Smooth muscle cell (in vitro differentiated cells): ENCODE data around the gene MADCAM1. TPM values are rescaled to one million over a fixed set of nuclear protein-coding genes. Genes with fewer than 3 reads are reported as not detected.

Source experiments
- DNase-seq: peaks from one replicate; lab custom pipeline; 2025; ENCODE audit not compliant: unreplicated experiment; lab: John Stamatoyannopoulos, UW
- H2AFZ ChIP-seq: fragments of 200-600 bp; sonication (generic); 2 replicates; pipeline ENCODE4 v1.6.0; 2016; ENCODE audit warnings: antibody characterized with exemption, low read depth, mild to moderate bottlenecking
- H3F3A ChIP-seq: fragments of 200-600 bp; sonication (generic); 2 replicates; pipeline ENCODE4 v1.6.0; 2017; ENCODE audit warnings: antibody characterized with exemption, low read depth
- H3K27ac ChIP-seq: fragments of 200-600 bp; sonication (generic); 2 replicates; pipeline ENCODE4 v1.5.1; 2016; ENCODE audit warnings: low read depth, mild to moderate bottlenecking
- H3K27me3 ChIP-seq: fragments of 200-600 bp; sonication (generic); 2 replicates; pipeline ENCODE4 v1.6.1; 2016; ENCODE audit warnings: low read depth, mild to moderate bottlenecking
- H3K36me3 ChIP-seq: fragments of 200-600 bp; sonication (generic); 2 replicates; pipeline ENCODE4 v1.5.1; 2016; ENCODE audit warnings: low read depth
- H3K4me1 ChIP-seq: fragments of 200-600 bp; sonication (generic); 2 replicates; pipeline ENCODE4 v1.5.1; 2016; ENCODE audit warnings: low read depth
- H3K4me2 ChIP-seq: fragments of 200-600 bp; sonication (generic); 2 replicates; pipeline ENCODE4 v1.6.0; 2016; ENCODE audit warnings: mild to moderate bottlenecking
- H3K4me3 ChIP-seq: fragments of 200-600 bp; sonication (generic); 2 replicates; pipeline ENCODE4 v1.5.1; 2016; ENCODE audit warnings: mild to moderate bottlenecking
- H3K79me2 ChIP-seq: fragments of 200-600 bp; sonication (generic); 2 replicates; pipeline ENCODE4 v1.6.0; 2016; ENCODE audit warnings: low read depth, mild to moderate bottlenecking
- H3K9ac ChIP-seq: fragments of 200-600 bp; sonication (generic); 2 replicates; pipeline ENCODE4 v1.6.0; 2016; ENCODE audit warnings: low read depth
- H3K9me3 ChIP-seq: fragments of 200-600 bp; sonication (generic); replicated peaks from 2 replicates; pipeline ENCODE4 v1.5.1; 2016; ENCODE audit warnings: low read depth
- H4K20me1 ChIP-seq: fragments of 200-600 bp; sonication (generic); 2 replicates; pipeline ENCODE4 v1.6.0; 2016; ENCODE audit warnings: low read depth
- WGBS: methylation state at CpG from one replicate; pipeline ENCODE4 v1.1.7; 2016; ENCODE audit warnings: low lambda C conversion rate; 5-methylcytosine and 5-hydroxymethylcytosine counted together
- polyA plus RNA-seq: library from polyadenylated mRNA; unstranded; fragments of >200 nt; fragmentation: Nextera tagmentation; extraction: Ambion mirVana; gene quantifications from 2 replicates; pipeline ENCODE4 v1.2.1, GENCODE V29; 2016
- total RNA-seq: library from RNA; depleted of rRNA; stranded (reverse); fragments of >200 nt; gene quantifications from 2 replicates; pipeline ENCODE4 v1.2.3, GENCODE V29; 2014
- TF ChIP-seq, protein P1 (sequence below): fragments of 200-600 bp; sonication (generic); IDR thresholded peaks from 2 replicates; pipeline ENCODE4 v1.5.1; 2017; ENCODE audit warnings: borderline replicate concordance, mild to moderate bottlenecking, antibody characterized with exemption; ENCODE audit not compliant: insufficient read depth, poor library complexity, severe bottlenecking

The MADCAM1 gene
- total and polyA plus RNA-seq, 2 experiments from 2014 or later = not detected

DNA sequence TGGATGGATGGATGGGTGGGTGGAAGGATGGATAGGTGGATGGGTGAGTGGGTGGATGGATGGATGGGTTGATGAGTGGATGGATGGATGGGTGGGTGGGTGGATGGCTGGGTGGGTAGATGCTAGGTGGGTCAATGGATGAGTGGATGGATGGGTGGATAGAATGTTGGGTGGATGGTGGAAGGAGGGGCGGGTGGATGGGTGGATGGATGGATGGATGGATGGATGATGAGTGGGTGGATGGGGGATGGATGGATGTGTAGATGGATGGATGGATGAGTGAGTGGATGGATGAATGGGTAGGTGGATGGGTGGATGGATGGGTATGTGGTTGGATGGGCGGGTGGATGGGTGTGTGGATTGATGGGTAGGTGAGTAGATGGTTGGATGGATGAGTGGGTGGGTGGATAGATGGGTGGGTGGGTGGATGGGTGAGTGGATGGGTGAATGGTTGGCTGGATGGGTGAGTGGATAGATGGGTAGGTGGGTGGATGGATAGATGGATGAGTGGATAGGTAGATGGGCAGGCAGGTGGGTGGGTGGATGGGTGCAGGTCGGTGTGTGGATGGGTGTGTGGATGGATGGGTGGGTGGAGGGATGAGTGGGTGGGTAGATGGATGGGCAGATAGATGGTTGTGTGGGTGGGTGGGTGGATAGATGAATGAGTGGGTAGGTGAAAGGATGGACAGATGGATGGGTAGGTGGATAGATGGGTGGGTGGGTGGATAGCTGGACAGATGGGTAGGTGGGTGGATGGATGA lies 31.1 kb upstream of the MADCAM1 start:
- H3K27me3 ChIP-seq = no peaks in the 10 kb centered on the region
- no peaks in the 10 kb centered on the region for H4K20me1 ChIP-seq
- H3K4me1 ChIP-seq = no peaks in the 10 kb centered on the region
- no peak overlapping the region for H3K9ac ChIP-seq
- H3K36me3 ChIP-seq = no peaks in the 10 kb centered on the region
- 90% methylated on average over 1 of the region's 3 CpGs for WGBS
- H3K4me2 ChIP-seq = no peak overlapping the region
- no peaks in the 10 kb centered on the region for H3K79me2 ChIP-seq
- no peak overlapping the region for H3K27ac ChIP-seq
- no peak overlapping the region for H3K4me3 ChIP-seq
- TF ChIP-seq, protein P1, sequence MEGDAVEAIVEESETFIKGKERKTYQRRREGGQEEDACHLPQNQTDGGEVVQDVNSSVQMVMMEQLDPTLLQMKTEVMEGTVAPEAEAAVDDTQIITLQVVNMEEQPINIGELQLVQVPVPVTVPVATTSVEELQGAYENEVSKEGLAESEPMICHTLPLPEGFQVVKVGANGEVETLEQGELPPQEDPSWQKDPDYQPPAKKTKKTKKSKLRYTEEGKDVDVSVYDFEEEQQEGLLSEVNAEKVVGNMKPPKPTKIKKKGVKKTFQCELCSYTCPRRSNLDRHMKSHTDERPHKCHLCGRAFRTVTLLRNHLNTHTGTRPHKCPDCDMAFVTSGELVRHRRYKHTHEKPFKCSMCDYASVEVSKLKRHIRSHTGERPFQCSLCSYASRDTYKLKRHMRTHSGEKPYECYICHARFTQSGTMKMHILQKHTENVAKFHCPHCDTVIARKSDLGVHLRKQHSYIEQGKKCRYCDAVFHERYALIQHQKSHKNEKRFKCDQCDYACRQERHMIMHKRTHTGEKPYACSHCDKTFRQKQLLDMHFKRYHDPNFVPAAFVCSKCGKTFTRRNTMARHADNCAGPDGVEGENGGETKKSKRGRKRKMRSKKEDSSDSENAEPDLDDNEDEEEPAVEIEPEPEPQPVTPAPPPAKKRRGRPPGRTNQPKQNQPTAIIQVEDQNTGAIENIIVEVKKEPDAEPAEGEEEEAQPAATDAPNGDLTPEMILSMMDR = no peak
- H3K9me3 ChIP-seq = no peaks in the 10 kb centered on the region
- H3F3A ChIP-seq = no peaks in the 10 kb centered on the region
- H2AFZ ChIP-seq = no peak overlapping the region
- no peak for DNase-seq

DNA sequence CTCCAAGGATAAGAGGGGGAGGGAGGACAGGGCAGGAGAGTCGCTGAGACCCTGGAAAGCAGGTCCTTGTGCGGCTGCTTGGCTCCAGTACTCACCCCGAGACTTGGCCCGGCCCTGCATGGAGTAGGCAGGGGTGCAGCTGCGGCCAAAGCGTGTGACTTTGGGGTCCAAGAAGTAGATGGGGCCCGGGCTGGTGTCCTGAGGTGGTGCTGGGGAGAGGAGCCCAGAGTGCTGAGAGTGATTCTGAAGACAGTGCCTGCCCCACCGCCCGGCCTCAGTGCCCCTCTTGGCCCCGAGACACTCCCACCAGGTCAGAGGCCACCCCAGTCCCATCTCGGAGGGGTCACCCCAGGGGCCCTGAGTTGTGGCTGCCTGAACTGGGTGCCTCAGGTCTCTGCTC lies 28.7 kb upstream of the MADCAM1 start:
- Histone ChIP-seq H3K27me3 (no peaks in the 10 kb centered on the region), H3K4me3 (no peak overlapping the region), H3K4me2 (no peak overlapping the region), H3K4me1 (no peaks in the 10 kb centered on the region), H3K9me3 (no peaks in the 10 kb centered on the region), H3K36me3 (no peaks in the 10 kb centered on the region), H3K27ac (no peak overlapping the region), H3K79me2 (no peaks in the 10 kb centered on the region), H3F3A (no peaks in the 10 kb centered on the region), H2AFZ (no peak overlapping the region), H3K9ac (no peak overlapping the region), H4K20me1 (no peaks in the 10 kb centered on the region)
- TF ChIP-seq, protein P1 = no peak
- WGBS = 87% methylated on average over 9 of the region's 11 CpGs
- DNase-seq = no peak

DNA sequence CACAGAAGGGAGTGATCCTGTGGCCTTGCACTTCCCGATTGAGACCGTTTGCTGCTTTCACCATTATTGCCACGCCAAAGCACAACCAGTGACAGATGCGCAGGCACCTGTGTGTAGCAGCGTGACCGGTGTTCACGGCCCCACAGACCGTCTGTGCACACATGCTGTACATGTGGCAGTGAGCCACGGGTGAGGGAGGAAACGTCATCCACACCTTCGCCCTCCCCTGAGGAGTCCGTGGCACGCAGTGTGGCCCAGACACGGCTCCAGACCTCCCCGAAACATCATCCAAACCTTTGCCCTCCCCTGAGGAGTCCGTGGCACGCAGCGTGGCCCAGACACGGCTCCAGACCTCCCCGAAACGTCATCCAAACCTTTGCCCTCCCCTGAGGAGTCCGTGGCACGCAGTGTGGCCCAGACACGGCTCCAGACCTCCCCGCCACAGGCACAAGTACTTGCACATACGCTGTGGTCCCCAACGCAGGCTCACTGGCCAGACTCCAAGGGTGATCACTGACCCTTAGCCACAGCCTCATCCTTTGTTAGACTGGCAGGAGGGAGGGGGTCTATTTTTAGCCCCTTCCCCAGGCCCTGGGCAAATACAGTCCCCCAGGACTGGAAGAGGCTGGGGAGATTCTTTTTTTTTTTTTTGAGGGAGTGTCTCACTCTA lies 27.6 kb upstream of the MADCAM1 start:
- DNase-seq = no peak
- Histone ChIP-seq H3K79me2 (no peaks in the 10 kb centered on the region), H3K9me3 (no peaks in the 10 kb centered on the region), H3K9ac (no peak overlapping the region), H3K27ac (no peak overlapping the region), H2AFZ (no peak overlapping the region), H4K20me1 (no peaks in the 10 kb centered on the region), H3K4me3 (no peak overlapping the region), H3F3A (no peaks in the 10 kb centered on the region), H3K4me2 (no peak overlapping the region), H3K36me3 (no peaks in the 10 kb centered on the region), H3K4me1 (no peaks in the 10 kb centered on the region), H3K27me3 (no peaks in the 10 kb centered on the region)
- TF ChIP-seq, protein P1 = no peak
- WGBS = 93% methylated on average over 26 of the region's 27 CpGs

DNA sequence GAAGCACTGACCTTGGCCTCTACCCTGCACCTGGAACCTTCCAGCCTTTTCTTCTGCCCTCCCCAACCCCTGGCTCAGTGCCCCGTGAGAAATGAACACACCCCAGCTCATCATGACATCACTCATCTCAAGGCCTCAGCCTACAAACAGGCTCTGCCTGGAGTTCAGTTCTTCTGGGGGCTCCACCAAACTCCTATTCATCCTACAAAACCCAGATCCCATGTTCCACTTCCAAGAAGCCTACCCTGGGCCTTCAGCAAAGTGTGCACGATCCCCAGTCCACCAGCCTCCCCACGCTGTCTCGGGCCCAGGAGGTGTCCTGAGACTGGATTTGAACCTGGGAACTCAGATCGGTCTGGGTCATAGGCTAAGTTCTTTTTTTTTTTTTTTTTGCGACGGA lies 26.5 kb upstream of the MADCAM1 start:
- no peak for DNase-seq
- Histone ChIP-seq H3K4me3 (no peak overlapping the region), H3K9me3 (no peaks in the 10 kb centered on the region), H3F3A (no peaks in the 10 kb centered on the region), H3K27ac (no peak overlapping the region), H3K4me1 (no peaks in the 10 kb centered on the region), H4K20me1 (no peaks in the 10 kb centered on the region), H3K27me3 (no peaks in the 10 kb centered on the region), H3K9ac (no peak overlapping the region), H3K4me2 (no peak overlapping the region), H2AFZ (no peak overlapping the region), H3K36me3 (no peaks in the 10 kb centered on the region), H3K79me2 (no peaks in the 10 kb centered on the region)
- 84% methylated on average over 7 of the region's 7 CpGs for WGBS
- TF ChIP-seq, protein P1 = no peak
